Stimulated activated CD4-positive, alpha-beta T cell treated with anti-CD3 and anti-CD28 coated beads, Interleukin-15, amount 100 ng/mL, for 1 hour (primary cell): ENCODE data around the gene CDC37L1.
"Not testable (repeated sequence)": the region's sequence is repeated elsewhere in the genome, so short reads cannot be mapped to it uniquely, and the experiment has no call there.

Source experiments
- DNase-seq, 2 donors: peaks; one replicate each; pipeline ENCODE4 v3.0.0-alpha.2; 2020; ENCODE audit warnings: low read depth in 1 of 2, low spot score in 1 of 2

Gene CDC37L1

DNA sequence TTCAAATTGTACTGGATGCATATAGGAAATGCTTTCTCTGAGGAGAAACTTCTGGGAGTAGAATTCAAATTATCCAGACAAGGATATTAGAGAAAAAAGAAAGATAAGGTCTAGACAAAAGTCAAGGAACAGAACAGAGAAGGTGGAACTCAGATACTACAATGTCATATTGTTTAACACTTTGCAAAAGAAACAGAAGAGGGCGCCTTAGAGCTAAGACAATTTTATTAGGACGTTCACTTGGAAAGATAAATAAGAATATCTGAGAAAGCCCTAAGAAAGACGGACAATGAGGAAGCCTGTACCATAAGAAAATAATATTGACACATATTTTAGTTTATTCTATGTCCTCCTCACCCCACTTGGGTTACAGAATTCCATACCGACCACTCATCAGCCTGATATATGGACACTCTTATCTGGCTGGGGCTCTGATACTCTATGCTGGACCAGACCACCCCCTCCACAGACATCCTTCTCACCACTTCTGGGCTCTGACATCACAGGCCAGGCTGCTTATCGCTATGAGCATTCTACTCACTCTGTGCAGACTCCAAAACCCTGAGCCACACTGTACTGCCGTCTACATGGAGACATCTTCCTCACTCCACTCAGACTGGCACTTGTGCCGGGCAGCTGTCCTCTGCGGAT, 70.8 kb downstream of the CDC37L1 start:
- DNase-seq, result no peak

DNA sequence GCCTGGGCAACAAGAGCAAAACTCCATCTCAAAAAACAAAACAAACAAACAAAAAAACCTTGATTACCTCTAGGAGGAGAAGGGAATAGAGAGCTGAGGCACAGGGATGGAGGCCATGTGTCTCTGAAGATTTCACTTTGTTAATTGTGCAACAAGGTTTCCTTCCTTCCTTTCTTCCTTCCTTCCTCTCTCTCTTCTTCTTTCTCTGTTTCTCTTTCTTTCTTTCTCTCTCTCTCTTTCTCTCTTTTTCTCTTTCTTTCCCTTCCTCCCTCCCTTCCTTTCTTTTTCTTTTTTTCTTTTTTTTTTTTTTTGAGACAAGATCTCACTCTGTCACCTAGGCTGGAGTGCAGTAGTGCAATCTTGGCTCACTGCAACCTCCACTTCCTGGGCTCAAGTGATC, 75.2 kb downstream of the CDC37L1 start:
- DNase-seq, result not testable (repeated sequence)

DNA sequence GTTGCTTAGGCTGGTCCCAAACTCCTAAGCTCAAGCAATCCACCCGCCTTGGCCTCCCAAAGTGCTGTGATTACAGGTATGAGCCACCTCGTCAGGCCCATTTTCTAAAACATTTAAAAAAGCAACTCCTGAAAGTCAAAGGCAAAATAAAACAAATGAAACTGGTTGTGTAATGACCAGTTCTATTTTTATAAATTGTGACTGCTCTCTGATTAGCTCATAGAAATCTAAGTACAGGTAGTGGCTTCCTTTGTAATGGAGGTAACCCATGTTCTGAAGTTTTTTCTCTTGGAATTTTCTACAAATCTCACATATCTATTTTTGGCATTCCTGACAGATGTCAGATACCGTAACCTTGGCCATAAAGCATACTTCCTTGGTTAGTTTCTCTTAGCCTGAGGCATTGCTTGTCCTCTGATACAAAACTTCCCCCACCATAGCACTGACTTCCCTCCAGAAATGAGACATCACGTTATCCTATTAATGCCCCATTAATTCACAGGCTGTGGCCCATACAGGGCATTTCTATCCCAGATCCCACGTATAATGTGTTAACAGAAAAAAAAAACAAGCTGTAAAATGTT, 75.7 kb downstream of the CDC37L1 start:
- DNase-seq, result no peak

DNA sequence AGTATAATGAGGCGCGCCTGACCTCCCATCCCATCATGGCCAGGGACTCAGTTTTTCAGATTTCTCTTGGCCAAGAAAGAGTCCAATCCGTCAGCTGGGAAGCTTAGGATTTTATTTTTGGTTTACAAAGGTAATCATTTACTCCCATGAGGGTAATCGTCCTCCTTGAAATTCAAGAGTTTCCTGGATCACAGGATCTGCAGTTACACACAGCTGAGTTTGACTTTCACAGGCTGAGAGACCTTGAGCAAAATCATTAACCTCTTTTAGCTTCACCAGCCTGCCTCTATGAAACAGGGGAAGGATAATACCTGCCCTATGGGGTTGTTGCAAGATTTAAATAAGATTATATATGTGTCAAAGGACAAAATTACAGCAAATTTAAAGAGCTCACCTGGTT, 77.1 kb downstream of the CDC37L1 start:
- no peak for DNase-seq
